Neural progenitor cell (in vitro differentiated cells): ENCODE results near the gene TIPIN. TPM values are rescaled to one million over a fixed set of nuclear protein-coding genes. Genes with fewer than 3 reads are reported as not detected.

Experiments used
- DNase-seq: peaks from one replicate; pipeline ENCODE4 v3.0.0-alpha.2; 2016; ENCODE audit warnings: low spot score
- H2AFZ ChIP-seq: fragments of 200-600 bp; sonication (generic); replicated peaks from 2 replicates; pipeline ENCODE4 v1.6.1; 2016; ENCODE audit warnings: antibody characterized with exemption
- H3F3A ChIP-seq: fragments of 200-600 bp; sonication (generic); 2 replicates; pipeline ENCODE4 v1.6.1; 2016; ENCODE audit warnings: antibody characterized with exemption, low read depth
- H3K27ac ChIP-seq: fragments of 200-600 bp; sonication (generic); 2 replicates; pipeline ENCODE4 v1.5.1; 2016; ENCODE audit warnings: mild to moderate bottlenecking
- H3K27me3 ChIP-seq: fragments of 200-600 bp; sonication (generic); 2 replicates; pipeline ENCODE4 v1.6.1; 2016; ENCODE audit warnings: mild to moderate bottlenecking, moderate library complexity
- H3K36me3 ChIP-seq: fragments of 200-600 bp; sonication (generic); 2 replicates; pipeline ENCODE4 v1.5.1; 2016
- H3K4me1 ChIP-seq: fragments of 200-600 bp; sonication (generic); 2 replicates; pipeline ENCODE4 v1.6.1; 2016; ENCODE audit warnings: mixed run types
- H3K4me2 ChIP-seq: fragments of 200-600 bp; sonication (generic); 2 replicates; pipeline ENCODE4 v1.6.1; 2016
- H3K4me3 ChIP-seq: fragments of 200-600 bp; sonication (generic); 2 replicates; pipeline ENCODE4 v1.5.1; 2016
- H3K79me2 ChIP-seq: fragments of 200-600 bp; sonication (generic); 2 replicates; pipeline ENCODE4 v1.6.1; 2016; ENCODE audit warnings: low read depth
- H3K9ac ChIP-seq: fragments of 200-600 bp; sonication (generic); 2 replicates; pipeline ENCODE4 v1.6.1; 2016
- H3K9me3 ChIP-seq: fragments of 200-600 bp; sonication (generic); 2 replicates; pipeline ENCODE4 v1.5.1; 2016; ENCODE audit warnings: low read depth
- H4K20me1 ChIP-seq: fragments of 200-600 bp; sonication (generic); 2 replicates; pipeline ENCODE4 v1.6.1; 2016; ENCODE audit warnings: low read depth
- H3K27ac Mint-ChIP-seq: 3 replicates; pipeline ENCODE4 v1.8.0; 2021; ENCODE audit warnings: mixed read lengths
- H3K27me3 Mint-ChIP-seq: 2 replicates; pipeline ENCODE4 v1.8.0; 2022; ENCODE audit warnings: low read depth, mild to moderate bottlenecking, inconsistent platforms, moderate library complexity, mixed read lengths; ENCODE audit not compliant: insufficient read depth
- H3K36me3 Mint-ChIP-seq: 3 replicates; pipeline ENCODE4 v1.8.0; 2021; ENCODE audit warnings: mixed read lengths
- H3K4me1 Mint-ChIP-seq: 3 replicates; pipeline ENCODE4 v1.8.0; 2021; ENCODE audit warnings: mixed read lengths
- H3K4me3 Mint-ChIP-seq: 3 replicates; pipeline ENCODE4 v1.8.0; 2021; ENCODE audit warnings: mild to moderate bottlenecking, moderate library complexity, mixed read lengths
- H3K9me3 Mint-ChIP-seq: 3 replicates; pipeline ENCODE4 v1.8.0; 2020; ENCODE audit warnings: mixed read lengths
- EZH2 ChIP-seq: fragments of 200-600 bp; sonication (generic); IDR thresholded peaks from 2 replicates; pipeline ENCODE4 v1.6.1; 2017; ENCODE audit warnings: antibody characterized with exemption, mild to moderate bottlenecking, moderate library complexity
- EZH2phosphoT487 ChIP-seq: fragments of 200-600 bp; sonication (generic); IDR thresholded peaks from 2 replicates; pipeline ENCODE4 v1.6.1; 2017; ENCODE audit warnings: antibody characterized with exemption
- total RNA-seq: library from RNA; depleted of rRNA; stranded (reverse); fragments of >200 nt; gene quantifications from 2 replicates; pipeline ENCODE4 v1.2.3, GENCODE V29; 2015; ENCODE audit warnings: low replicate concordance
- TF ChIP-seq, protein P1 (sequence below): fragments of 200-600 bp; sonication (generic); IDR thresholded peaks from 2 replicates; pipeline ENCODE4 v1.5.1; 2017; ENCODE audit warnings: antibody characterized with exemption, mild to moderate bottlenecking

The TIPIN gene
- total RNA-seq, 1 donor from 2014 or later, result 28.9 TPM

DNA sequence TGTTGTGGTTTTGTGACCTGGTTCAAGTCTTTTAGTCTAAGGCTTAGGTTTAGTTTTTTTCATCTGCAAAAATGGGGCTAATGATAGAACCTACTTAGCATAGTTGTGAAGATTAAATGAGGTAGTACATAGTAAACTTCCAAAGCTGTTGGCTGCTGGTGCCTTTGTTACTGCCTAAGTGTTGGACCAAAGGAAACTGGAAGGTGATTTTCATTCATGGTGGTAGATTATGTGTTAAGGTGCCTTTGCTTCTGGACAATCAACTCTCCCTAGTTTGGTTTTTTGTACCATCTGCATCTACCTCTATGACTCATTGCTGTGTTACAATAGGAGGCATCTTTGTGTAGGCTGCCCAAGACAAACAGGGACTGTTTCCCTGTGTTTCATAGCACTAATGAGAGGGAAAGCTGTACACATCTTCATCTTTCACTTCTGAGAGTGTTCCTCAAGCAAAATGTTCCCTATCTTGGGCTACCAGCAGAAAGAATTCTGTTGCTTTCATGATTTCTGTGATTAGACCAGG lies 33.4 kb upstream of the TIPIN start:
- Mint-ChIP-seq H3K36me3 (peaks cover 20% of the 10 kb centered on the region), H3K4me3 (no peak overlapping the region), H3K27me3 (peaks cover 5% of the 10 kb centered on the region), H3K4me1 (peaks cover 24% of the 10 kb centered on the region), H3K9me3 (no peaks in the 10 kb centered on the region), H3K27ac (no peak overlapping the region)
- Histone ChIP-seq H2AFZ (no peak overlapping the region), H3K4me3 (no peak overlapping the region), H3K4me2 (no peak overlapping the region), H3K27ac (no peak overlapping the region), H3K36me3 (no peaks in the 10 kb centered on the region), H4K20me1 (peaks cover 72% of the 10 kb centered on the region), H3K9ac (no peak overlapping the region), H3K9me3 (no peaks in the 10 kb centered on the region), H3K27me3 (no peaks in the 10 kb centered on the region), H3K4me1 (peaks cover 13% of the 10 kb centered on the region), H3F3A (peaks cover 7% of the 10 kb centered on the region), H3K79me2 (peaks cover 84% of the 10 kb centered on the region)
- TF ChIP-seq, protein P1, sequence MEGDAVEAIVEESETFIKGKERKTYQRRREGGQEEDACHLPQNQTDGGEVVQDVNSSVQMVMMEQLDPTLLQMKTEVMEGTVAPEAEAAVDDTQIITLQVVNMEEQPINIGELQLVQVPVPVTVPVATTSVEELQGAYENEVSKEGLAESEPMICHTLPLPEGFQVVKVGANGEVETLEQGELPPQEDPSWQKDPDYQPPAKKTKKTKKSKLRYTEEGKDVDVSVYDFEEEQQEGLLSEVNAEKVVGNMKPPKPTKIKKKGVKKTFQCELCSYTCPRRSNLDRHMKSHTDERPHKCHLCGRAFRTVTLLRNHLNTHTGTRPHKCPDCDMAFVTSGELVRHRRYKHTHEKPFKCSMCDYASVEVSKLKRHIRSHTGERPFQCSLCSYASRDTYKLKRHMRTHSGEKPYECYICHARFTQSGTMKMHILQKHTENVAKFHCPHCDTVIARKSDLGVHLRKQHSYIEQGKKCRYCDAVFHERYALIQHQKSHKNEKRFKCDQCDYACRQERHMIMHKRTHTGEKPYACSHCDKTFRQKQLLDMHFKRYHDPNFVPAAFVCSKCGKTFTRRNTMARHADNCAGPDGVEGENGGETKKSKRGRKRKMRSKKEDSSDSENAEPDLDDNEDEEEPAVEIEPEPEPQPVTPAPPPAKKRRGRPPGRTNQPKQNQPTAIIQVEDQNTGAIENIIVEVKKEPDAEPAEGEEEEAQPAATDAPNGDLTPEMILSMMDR, result no peak
- TF ChIP-seq EZH2, result no peak
- TF ChIP-seq EZH2phosphoT487, result no peak
- DNase-seq, result no peak

DNA sequence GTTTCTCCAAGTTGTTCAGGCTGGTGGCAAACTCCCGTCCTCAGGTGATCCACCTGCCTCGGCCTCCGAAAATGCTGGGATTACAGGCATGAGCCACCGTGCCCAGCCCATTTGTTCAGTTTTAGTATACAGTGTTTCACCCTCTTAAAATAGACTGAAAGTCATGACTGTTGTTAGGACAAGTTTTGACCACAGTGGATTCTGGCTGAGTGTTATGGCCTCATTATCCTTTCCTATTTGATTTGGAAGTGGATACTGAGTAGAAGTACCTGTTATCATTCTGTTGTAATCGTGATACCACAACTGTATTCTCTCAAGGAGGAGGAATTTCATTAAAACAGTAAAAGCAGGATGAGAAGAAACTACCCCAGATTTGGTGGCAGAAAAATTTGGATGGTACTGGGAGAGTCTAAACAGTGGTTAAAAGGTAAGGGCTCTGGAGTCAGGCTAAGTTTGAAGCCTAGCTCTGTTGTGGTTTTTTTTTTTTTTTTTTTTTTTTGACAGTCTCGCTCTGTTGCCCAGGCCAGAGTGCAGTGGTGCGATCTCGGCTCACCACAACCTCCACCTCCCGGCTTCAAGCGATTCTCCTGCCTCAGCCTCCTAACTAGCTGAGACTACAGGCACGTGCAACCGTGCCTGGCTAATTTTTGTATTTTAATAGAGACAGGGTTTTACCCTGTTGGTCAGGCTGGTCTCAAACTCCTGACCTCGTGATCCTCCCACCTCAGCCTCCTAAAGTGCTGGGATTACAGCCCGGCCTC lies 32.8 kb upstream of the TIPIN start:
- Mint-ChIP-seq H3K27me3 (peaks cover 5% of the 10 kb centered on the region), H3K27ac (no peak overlapping the region), H3K4me3 (peak overlapping the region; percentile 58), H3K9me3 (no peaks in the 10 kb centered on the region), H3K36me3 (peaks cover 22% of the 10 kb centered on the region), H3K4me1 (peaks cover 24% of the 10 kb centered on the region)
- Histone ChIP-seq H3K4me2 (no peak overlapping the region), H3K4me3 (no peak overlapping the region), H3K36me3 (no peaks in the 10 kb centered on the region), H3K27ac (no peak overlapping the region), H3K79me2 (peaks cover 77% of the 10 kb centered on the region), H4K20me1 (peaks cover 65% of the 10 kb centered on the region), H3K27me3 (no peaks in the 10 kb centered on the region), H3F3A (peaks cover 7% of the 10 kb centered on the region), H3K4me1 (peaks cover 13% of the 10 kb centered on the region), H3K9me3 (no peaks in the 10 kb centered on the region), H3K9ac (no peak overlapping the region), H2AFZ (no peak overlapping the region)
- TF ChIP-seq EZH2, result no peak
- TF ChIP-seq, protein P1, result no peak
- TF ChIP-seq EZH2phosphoT487, result no peak
- DNase-seq, result no peak

DNA sequence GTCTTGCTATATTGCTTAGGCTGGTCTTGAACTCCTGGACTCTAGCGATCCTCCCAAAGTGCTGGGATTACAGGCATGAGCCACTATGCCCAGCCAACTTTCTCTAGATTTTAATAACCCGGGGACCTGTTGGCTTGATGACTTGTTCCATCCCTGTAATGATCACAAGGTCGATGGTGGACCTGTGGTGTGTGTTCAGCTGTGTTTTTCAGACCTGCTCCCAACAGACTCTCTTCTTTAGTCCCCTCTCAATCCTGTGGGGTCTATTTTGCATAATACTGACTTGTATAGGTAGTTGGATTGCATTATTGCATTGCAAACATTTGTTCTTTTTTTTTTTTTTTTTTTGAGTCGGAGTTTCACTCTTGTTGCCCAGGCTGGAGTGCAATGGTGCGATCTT lies 32.1 kb upstream of the TIPIN start:
- H3K4me2 ChIP-seq, result peak overlapping the region; percentile 93
- DNase-seq, result no peak
- no peaks in the 10 kb centered on the region for H3K9me3 ChIP-seq
- no peaks in the 10 kb centered on the region for H3K9me3 Mint-ChIP-seq
- H3K4me3 ChIP-seq, result peak overlapping the region; percentile 92
- H3K36me3 Mint-ChIP-seq, result peaks cover 22% of the 10 kb centered on the region
- H3K4me1 Mint-ChIP-seq, result peaks cover 24% of the 10 kb centered on the region
- peaks cover 70% of the 10 kb centered on the region for H3K79me2 ChIP-seq
- no peak overlapping the region for H3K9ac ChIP-seq
- no peaks in the 10 kb centered on the region for H3K27me3 ChIP-seq
- H3K27ac Mint-ChIP-seq, result no peak overlapping the region
- H3K4me1 ChIP-seq, result peaks cover 13% of the 10 kb centered on the region
- peaks cover 7% of the 10 kb centered on the region for H3F3A ChIP-seq
- no peak overlapping the region for H2AFZ ChIP-seq
- peaks cover 58% of the 10 kb centered on the region for H4K20me1 ChIP-seq
- H3K36me3 ChIP-seq, result no peaks in the 10 kb centered on the region
- H3K27ac ChIP-seq, result no peak overlapping the region
- peak overlapping the region; percentile 95 for H3K4me3 Mint-ChIP-seq
- H3K27me3 Mint-ChIP-seq, result peaks cover 5% of the 10 kb centered on the region
- TF ChIP-seq, protein P1, result no peak
- TF ChIP-seq EZH2, result no peak
- no peak for TF ChIP-seq EZH2phosphoT487
